MCF 10A (cell line): ENCODE measurements around the gene FNIP2. TPM values are rescaled to one million over a fixed set of nuclear protein-coding genes. Genes with fewer than 3 reads are reported as not detected.

Experiments used
- BruUV-seq: library from RNA; stranded (reverse); fragments of 400-500 nt; replicated peaks from 2 replicates; lab custom pipeline; 2021; lab: Mats Ljungman, UMichigan
- CTCF ChIA-PET: fragments of 300-600 bp; sonication (Branson Sonifier 250); formaldehyde crosslinking; extraction: SDS; loops from one replicate; lab custom pipeline; 2021; ENCODE audit warnings: antibody characterized with exemption, inconsistent platforms; lab: Yijun Ruan, JAX
- POLR2A ChIA-PET: fragments of 300-600, 350-650 bp; sonication (Branson Sonifier 250); formaldehyde crosslinking; extraction: SDS; loops from one replicate; lab custom pipeline; 2020; ENCODE audit warnings: antibody characterized with exemption, inconsistent platforms; lab: Yijun Ruan, JAX
- DNase-seq: peaks from one replicate; pipeline ENCODE4 v3.0.0-alpha.2; 2018; ENCODE audit not compliant: unreplicated experiment
- H3K27ac Mint-ChIP-seq: one replicate; pipeline ENCODE4 v1.8.0; 2022; ENCODE audit warnings: mild to moderate bottlenecking, low read depth, mixed read lengths; ENCODE audit not compliant: unreplicated experiment
- H3K27me3 Mint-ChIP-seq: one replicate; pipeline ENCODE4 v1.8.0; 2022; ENCODE audit warnings: mixed read lengths; ENCODE audit not compliant: insufficient read depth, unreplicated experiment
- H3K36me3 Mint-ChIP-seq: one replicate; pipeline ENCODE4 v1.8.0; 2022; ENCODE audit warnings: mild to moderate bottlenecking, moderate library complexity, mixed read lengths; ENCODE audit not compliant: insufficient read depth, unreplicated experiment
- H3K4me1 Mint-ChIP-seq: one replicate; pipeline ENCODE4 v1.8.0; 2022; ENCODE audit warnings: mixed read lengths; ENCODE audit not compliant: insufficient read depth, unreplicated experiment
- H3K4me3 Mint-ChIP-seq: one replicate; pipeline ENCODE4 v1.8.0; 2022; ENCODE audit warnings: mild to moderate bottlenecking, moderate library complexity, mixed read lengths; ENCODE audit not compliant: unreplicated experiment
- H3K9me3 Mint-ChIP-seq: one replicate; pipeline ENCODE4 v1.8.0; 2022; ENCODE audit warnings: mixed read lengths; ENCODE audit not compliant: unreplicated experiment
- intact Hi-C: fragments of 100-400 bp; cut with micrococcal nuclease; formaldehyde crosslinking; loops from 2 replicates; pipeline ENCODE4 v1.14.1; 2022
- total RNA-seq: library from RNA; stranded (reverse); gene quantifications from 2 replicates; pipeline ENCODE4 v1.2.3, GENCODE V29; 2022
- TF ChIP-seq, protein P1 (sequence below): fragments of 200-600 bp; IDR thresholded peaks from one replicate; pipeline ENCODE4 v1.8.0; 2022; ENCODE audit warnings: antibody characterized with exemption, mild to moderate bottlenecking; ENCODE audit not compliant: unreplicated experiment

The FNIP2 gene
- total RNA-seq, 1 experiment from 2014 or later: 6.4 TPM

DNA sequence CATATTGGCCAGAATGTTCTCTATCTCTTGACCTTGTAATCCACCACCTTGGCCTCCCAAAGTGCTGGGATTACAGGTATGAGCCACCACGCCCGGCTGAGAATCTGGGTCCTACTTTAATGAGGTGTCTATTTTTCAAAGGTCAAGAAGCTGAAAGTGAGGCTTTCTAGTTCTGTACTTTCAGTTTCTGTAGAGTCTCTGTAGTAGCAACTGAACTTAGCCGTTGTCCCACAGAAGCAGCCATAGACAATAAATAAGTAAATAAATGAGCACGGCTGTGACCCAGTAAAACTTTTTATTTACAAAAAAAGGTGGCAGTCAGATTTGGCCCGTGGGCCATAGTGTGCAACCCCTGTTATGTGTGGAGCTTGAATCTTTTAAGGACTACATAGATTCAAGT lies 92.0 kb downstream of the FNIP2 start:
- CTCF ChIA-PET: interaction anchor here (0.6 to 1.2 kb wide), 4 partner anchors 131 to 585 kb away, joined by 3 to 4 read pairs (median 3); no protein-coding TSS in a partner anchor
- H3K27me3 Mint-ChIP-seq: no peaks in the 10 kb centered on the region
- no peaks in the 10 kb centered on the region for H3K4me1 Mint-ChIP-seq
- BruUV-seq: no TSS peak
- H3K4me3 Mint-ChIP-seq: no peak overlapping the region
- no peaks in the 10 kb centered on the region for H3K9me3 Mint-ChIP-seq
- H3K36me3 Mint-ChIP-seq: peaks cover 11% of the 10 kb centered on the region
- POLR2A ChIA-PET: no interaction called here
- DNase-seq: no peak
- intact Hi-C loops: no loop called here
- TF ChIP-seq, protein P1, sequence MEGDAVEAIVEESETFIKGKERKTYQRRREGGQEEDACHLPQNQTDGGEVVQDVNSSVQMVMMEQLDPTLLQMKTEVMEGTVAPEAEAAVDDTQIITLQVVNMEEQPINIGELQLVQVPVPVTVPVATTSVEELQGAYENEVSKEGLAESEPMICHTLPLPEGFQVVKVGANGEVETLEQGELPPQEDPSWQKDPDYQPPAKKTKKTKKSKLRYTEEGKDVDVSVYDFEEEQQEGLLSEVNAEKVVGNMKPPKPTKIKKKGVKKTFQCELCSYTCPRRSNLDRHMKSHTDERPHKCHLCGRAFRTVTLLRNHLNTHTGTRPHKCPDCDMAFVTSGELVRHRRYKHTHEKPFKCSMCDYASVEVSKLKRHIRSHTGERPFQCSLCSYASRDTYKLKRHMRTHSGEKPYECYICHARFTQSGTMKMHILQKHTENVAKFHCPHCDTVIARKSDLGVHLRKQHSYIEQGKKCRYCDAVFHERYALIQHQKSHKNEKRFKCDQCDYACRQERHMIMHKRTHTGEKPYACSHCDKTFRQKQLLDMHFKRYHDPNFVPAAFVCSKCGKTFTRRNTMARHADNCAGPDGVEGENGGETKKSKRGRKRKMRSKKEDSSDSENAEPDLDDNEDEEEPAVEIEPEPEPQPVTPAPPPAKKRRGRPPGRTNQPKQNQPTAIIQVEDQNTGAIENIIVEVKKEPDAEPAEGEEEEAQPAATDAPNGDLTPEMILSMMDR: no peak
- no peak overlapping the region for H3K27ac Mint-ChIP-seq

GRCh38 chr4:158861281-158861680 lies 92.5 kb downstream of the FNIP2 start:
- CTCF ChIA-PET: interaction anchor here (0.6 to 2.4 kb wide), 8 partner anchors 10 to 584 kb away, joined by 3 to 12 read pairs (median 3); no protein-coding TSS in a partner anchor
- no TSS peak for BruUV-seq
- no peaks in the 10 kb centered on the region for H3K4me1 Mint-ChIP-seq
- TF ChIP-seq, protein P1: no peak
- H3K36me3 Mint-ChIP-seq: peaks cover 11% of the 10 kb centered on the region
- no peaks in the 10 kb centered on the region for H3K9me3 Mint-ChIP-seq
- POLR2A ChIA-PET: interaction anchor here (0.6 kb wide), 1 partner anchor 136 kb away, joined by 3 read pairs; no protein-coding TSS in a partner anchor
- H3K27ac Mint-ChIP-seq: no peak overlapping the region
- no peaks in the 10 kb centered on the region for H3K27me3 Mint-ChIP-seq
- H3K4me3 Mint-ChIP-seq: no peak overlapping the region
- intact Hi-C loops: no loop called here
- no peak for DNase-seq

DNA sequence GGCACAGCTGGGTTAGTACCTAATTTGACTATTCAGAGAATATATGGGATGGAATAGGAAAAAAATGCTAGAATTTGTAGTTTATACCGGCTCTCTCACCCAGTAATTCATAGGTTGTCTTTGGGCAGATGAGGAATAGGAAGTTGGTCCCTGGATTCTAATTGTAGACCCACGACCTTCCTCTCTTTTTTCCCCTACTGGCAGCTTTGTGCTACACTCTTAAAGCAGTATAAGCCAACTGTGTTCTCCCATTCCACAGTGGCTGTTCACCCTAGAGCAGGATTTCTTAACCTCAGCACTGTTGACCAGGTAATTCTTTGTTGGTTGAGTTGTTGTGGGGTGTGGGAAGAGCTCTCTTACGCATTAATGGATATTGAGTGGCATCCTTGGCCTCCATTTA lies 92.9 kb downstream of the FNIP2 start:
- no peaks in the 10 kb centered on the region for H3K27me3 Mint-ChIP-seq
- H3K4me1 Mint-ChIP-seq: no peaks in the 10 kb centered on the region
- H3K4me3 Mint-ChIP-seq: no peak overlapping the region
- H3K27ac Mint-ChIP-seq: no peak overlapping the region
- ChIA-PET CTCF (interaction anchor here (0.7 to 2.4 kb wide), 7 partner anchors 10 to 584 kb away, joined by 3 to 12 read pairs (median 3); no protein-coding TSS in a partner anchor), POLR2A (interaction anchor here (0.6 kb wide), 1 partner anchor 135 kb away, joined by 3 read pairs; no protein-coding TSS in a partner anchor)
- no peaks in the 10 kb centered on the region for H3K9me3 Mint-ChIP-seq
- intact Hi-C loops: no loop called here
- no peak for DNase-seq
- TF ChIP-seq, protein P1: no peak
- peaks cover 11% of the 10 kb centered on the region for H3K36me3 Mint-ChIP-seq
- BruUV-seq: no TSS peak

DNA sequence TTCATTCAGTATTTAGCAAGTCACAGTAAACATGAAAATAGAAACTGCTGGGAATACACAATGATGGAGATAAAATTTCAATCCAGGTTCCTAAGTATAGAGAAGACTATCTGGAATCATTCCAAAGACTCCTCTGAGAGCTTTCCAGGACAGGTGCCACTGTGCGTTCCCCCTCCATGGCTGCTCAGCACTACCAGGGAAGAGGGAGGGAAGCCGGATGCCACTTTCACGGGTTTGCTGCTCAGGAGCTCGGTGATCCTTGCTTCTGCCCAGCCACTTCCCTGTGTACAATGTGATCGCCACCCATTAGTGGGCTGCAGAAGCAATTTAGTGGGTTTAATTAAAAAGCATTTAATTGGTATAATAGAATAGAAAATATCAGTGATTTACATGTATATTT lies 94.5 kb downstream of the FNIP2 start:
- CTCF ChIA-PET: interaction anchor here (1.2 to 2.4 kb wide), 2 partner anchors 12 to 340 kb away, joined by 5 to 12 read pairs; no protein-coding TSS in a partner anchor

More for the DNA sequence above, 94.5 kb downstream of the FNIP2 start:
- intact Hi-C loops: no loop called here
- TF ChIP-seq, protein P1: no peak
- H3K36me3 Mint-ChIP-seq: peaks cover 24% of the 10 kb centered on the region
- H3K9me3 Mint-ChIP-seq: no peaks in the 10 kb centered on the region
- no TSS peak for BruUV-seq
- H3K4me1 Mint-ChIP-seq: no peaks in the 10 kb centered on the region
- POLR2A ChIA-PET: no interaction called here
- no peak for DNase-seq
- no peak overlapping the region for H3K27ac Mint-ChIP-seq
- no peaks in the 10 kb centered on the region for H3K27me3 Mint-ChIP-seq
- H3K4me3 Mint-ChIP-seq: no peak overlapping the region
